Lung (tissue), 12 donors: ENCODE measurements around the gene MAPK6. TPM values are rescaled to one million over a fixed set of nuclear protein-coding genes. Genes with fewer than 3 reads are reported as not detected.

Source experiments
- ATAC-seq: fragments of 200-7000 bp; cut with Tn5 transposase; one replicate; pipeline ENCODE4 v1.9.1; 2020; ENCODE audit warnings: moderate number of reproducible peaks; ENCODE audit not compliant: insufficient read depth, low FRiP score
- DNase-seq, 3 donors: peaks; one replicate each; pipeline ENCODE4 v3.0.0-alpha.2; 2013 to 2017
- H3K27ac ChIP-seq, 2 donors: one replicate each; pipeline ENCODE4 v1.5.1; 2013; ENCODE audit warnings: mild to moderate bottlenecking in 2 of 2, moderate library complexity in 2 of 2, control low read depth in 1 of 2, inconsistent platforms in 1 of 2, low read depth in 1 of 2, low read length in 1 of 2
- H3K27me3 ChIP-seq, 3 donors: one replicate each; pipeline ENCODE4 v1.5.1; 2013; ENCODE audit warnings: low read length in 2 of 3; ENCODE audit not compliant: control insufficient read depth in 3 of 3, insufficient read depth in 3 of 3
- H3K36me3 ChIP-seq, 4 donors: one replicate each; pipeline ENCODE4 v1.5.1; 2013; ENCODE audit warnings: low read length in 4 of 4, mild to moderate bottlenecking in 1 of 4, moderate library complexity in 1 of 4; ENCODE audit not compliant: control insufficient read depth in 4 of 4, insufficient read depth in 4 of 4
- H3K4me1 ChIP-seq, 5 donors: one replicate each; pipeline ENCODE4 v1.5.1; 2013; ENCODE audit warnings: low read length in 5 of 5, mild to moderate bottlenecking in 2 of 5, moderate library complexity in 1 of 5; ENCODE audit not compliant: control insufficient read depth in 5 of 5, insufficient read depth in 5 of 5
- H3K4me3 ChIP-seq: one replicate; pipeline ENCODE4 v1.5.1; 2013; ENCODE audit warnings: mild to moderate bottlenecking, control low read depth, moderate library complexity
- H3K9ac ChIP-seq, 2 donors: one replicate each; pipeline ENCODE4 v1.5.1; 2013; ENCODE audit warnings: low read length in 2 of 2, control low read depth in 1 of 2; ENCODE audit not compliant: insufficient read depth in 1 of 2
- H3K9me3 ChIP-seq, 4 donors: one replicate each; pipeline ENCODE4 v1.5.1; 2013; ENCODE audit warnings: low read length in 3 of 4, mild to moderate bottlenecking in 1 of 4, moderate library complexity in 1 of 4; ENCODE audit not compliant: control insufficient read depth in 4 of 4, insufficient read depth in 3 of 4
- WGBS, 2 donors: extraction: QIAGEN DNeasy Blood & Tissue Kit; methylation state at CpG; one replicate each; pipeline ENCODE4 v1.1.7; 2013; 5-methylcytosine and 5-hydroxymethylcytosine counted together
- polyA plus RNA-seq, 2 donors: library from polyadenylated mRNA; stranded (reverse); fragments of 200-250 nt; gene quantifications; one replicate each; pipeline ENCODE4 v1.2.1, GENCODE V29; 2013
- total RNA-seq, 2 donors: library from RNA; depleted of rRNA in 1 of 2; stranded (reverse); fragments of >200 nt in 1 of 2; gene quantifications; one replicate each; pipeline ENCODE4 v1.2.1, GENCODE V29; 2014 to 2021
- TF ChIP-seq, protein P1 (sequence below): IDR thresholded peaks from 2 replicates; pipeline ENCODE4 v1.5.1; 2012; ENCODE audit warnings: mild to moderate bottlenecking; ENCODE audit errors: control extremely low read depth, extremely low read depth
- donor health status: control.
- donor health status: control.
- donor health status: Bipolar disorder and iron deficiency.
- donor health status: healthy.
- donor health status: DM: yes; HTN: yes; CAD: no.

The MAPK6 gene
- total and polyA plus RNA-seq, 4 donors = 5.4 to 39.8 (median 24.6) TPM

DNA sequence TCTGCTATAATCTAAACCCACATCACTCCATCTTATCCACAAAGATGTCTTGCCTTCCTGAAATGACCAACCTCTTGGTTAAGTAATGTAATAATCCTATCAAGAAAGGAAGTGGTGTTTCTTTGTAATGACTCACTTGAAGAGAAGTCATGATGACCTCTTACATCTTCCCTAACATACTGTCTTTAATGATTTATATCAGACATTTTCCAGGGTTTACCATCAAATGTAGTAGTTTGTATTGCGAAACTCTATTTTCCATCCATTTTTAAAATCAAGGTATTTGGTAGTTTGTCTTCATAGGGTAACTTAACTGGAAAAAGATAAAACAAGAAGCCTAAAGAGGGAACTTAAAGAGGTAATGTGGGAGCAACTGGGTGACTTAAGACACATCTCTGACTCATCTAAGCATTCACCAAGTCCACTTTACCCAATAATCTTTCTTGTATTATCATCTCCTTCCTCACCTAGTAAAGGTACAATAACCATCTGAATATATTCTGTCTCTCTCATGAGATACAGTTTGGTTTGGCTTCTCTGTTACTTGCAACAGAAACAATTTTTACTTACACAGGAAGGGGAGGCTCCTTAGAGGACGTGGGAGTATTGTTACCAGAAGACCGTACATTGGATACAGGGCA is 5.7 kb upstream of the MAPK6 start:
- Histone ChIP-seq H3K4me1 (peaks cover 0 to 8% (median 0%) of the 10 kb centered on the region in 5 donors), H3K9ac (no peak overlapping the region), H3K9me3 (no peaks in the 10 kb centered on the region), H3K27ac (peak overlapping the region in 1 of 2 donors; percentile 34), H3K36me3 (no peaks in the 10 kb centered on the region), H3K27me3 (no peaks in the 10 kb centered on the region), H3K4me3 (no peak overlapping the region)
- ATAC-seq = no peak
- no peak for DNase-seq
- 65 to 69% methylated on average over 3 of the region's 3 CpGs for WGBS, 2 donors
- TF ChIP-seq, protein P1, sequence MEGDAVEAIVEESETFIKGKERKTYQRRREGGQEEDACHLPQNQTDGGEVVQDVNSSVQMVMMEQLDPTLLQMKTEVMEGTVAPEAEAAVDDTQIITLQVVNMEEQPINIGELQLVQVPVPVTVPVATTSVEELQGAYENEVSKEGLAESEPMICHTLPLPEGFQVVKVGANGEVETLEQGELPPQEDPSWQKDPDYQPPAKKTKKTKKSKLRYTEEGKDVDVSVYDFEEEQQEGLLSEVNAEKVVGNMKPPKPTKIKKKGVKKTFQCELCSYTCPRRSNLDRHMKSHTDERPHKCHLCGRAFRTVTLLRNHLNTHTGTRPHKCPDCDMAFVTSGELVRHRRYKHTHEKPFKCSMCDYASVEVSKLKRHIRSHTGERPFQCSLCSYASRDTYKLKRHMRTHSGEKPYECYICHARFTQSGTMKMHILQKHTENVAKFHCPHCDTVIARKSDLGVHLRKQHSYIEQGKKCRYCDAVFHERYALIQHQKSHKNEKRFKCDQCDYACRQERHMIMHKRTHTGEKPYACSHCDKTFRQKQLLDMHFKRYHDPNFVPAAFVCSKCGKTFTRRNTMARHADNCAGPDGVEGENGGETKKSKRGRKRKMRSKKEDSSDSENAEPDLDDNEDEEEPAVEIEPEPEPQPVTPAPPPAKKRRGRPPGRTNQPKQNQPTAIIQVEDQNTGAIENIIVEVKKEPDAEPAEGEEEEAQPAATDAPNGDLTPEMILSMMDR = no peak

DNA sequence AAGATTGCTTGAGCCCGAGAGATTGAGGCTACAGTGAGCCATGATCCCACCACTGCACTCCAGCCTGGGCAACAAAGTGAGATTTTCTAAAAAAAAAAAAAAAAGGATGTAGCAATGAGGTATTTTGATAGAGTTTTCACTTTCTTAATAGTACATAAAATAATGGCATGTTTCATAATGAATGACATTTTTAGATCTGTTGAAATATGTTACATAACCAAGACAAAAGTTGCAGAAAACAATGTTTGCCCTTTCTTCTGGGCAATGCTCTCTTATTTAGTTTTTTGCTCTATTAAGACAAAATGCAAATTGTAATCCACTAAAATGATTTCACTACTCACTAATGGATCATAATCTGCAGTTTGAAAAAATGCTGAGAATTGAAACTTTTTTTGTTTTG is 4.4 kb upstream of the MAPK6 start:
- Histone ChIP-seq H3K36me3 (no peaks in the 10 kb centered on the region), H3K4me1 (peaks cover 0 to 9% (median 0%) of the 10 kb centered on the region in 5 donors), H3K27ac (no peak overlapping the region), H3K4me3 (no peak overlapping the region), H3K27me3 (no peaks in the 10 kb centered on the region), H3K9me3 (no peaks in the 10 kb centered on the region), H3K9ac (no peak overlapping the region)
- WGBS, 2 donors = 64 to 84% methylated on average over 1 of the region's 1 CpG
- TF ChIP-seq, protein P1 = no peak
- DNase-seq (no peak), ATAC-seq (no peak)

DNA sequence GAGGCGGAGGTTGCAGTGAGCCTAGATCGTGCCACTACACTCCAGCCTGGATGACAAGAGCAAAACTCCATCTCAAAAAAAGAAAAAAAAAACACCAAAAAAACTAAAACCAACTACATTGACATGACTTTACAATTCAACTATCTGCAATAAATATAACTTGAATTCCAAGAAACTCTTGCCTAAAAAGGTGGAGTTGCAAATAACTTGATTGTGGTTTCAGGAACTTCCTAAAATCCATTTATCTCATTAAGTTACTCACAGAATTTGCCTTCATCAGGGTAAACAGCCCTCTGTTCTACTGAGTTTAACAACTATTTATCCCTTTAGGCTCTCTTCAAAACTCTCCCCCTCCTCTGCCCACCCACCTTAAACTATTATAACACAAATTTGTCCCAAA is 2.7 kb upstream of the MAPK6 start:
- Histone ChIP-seq H3K27me3 (no peaks in the 10 kb centered on the region), H3K36me3 (no peaks in the 10 kb centered on the region), H3K9ac (no peak overlapping the region), H3K4me1 (peaks cover 0 to 17% (median 5%) of the 10 kb centered on the region in 5 donors), H3K4me3 (no peak overlapping the region), H3K27ac (no peak overlapping the region), H3K9me3 (no peaks in the 10 kb centered on the region)
- DNase-seq (no peak), ATAC-seq (no peak)
- TF ChIP-seq, protein P1 = no peak
- 87 to 97% methylated on average over 2 of the region's 2 CpGs for WGBS, 2 donors

GRCh38 chr15:52018244-52018643 is 775 bp upstream of the MAPK6 start:
- H3K36me3 ChIP-seq = no peaks in the 10 kb centered on the region
- no peak for ATAC-seq
- H3K9ac ChIP-seq = no peak overlapping the region
- TF ChIP-seq, protein P1 = no peak
- no peak overlapping the region for H3K4me3 ChIP-seq
- WGBS, 2 donors = 92% methylated on average over 7 of the region's 7 CpGs
- H3K9me3 ChIP-seq = no peaks in the 10 kb centered on the region
- H3K27ac ChIP-seq = peak overlapping the region in 1 of 2 donors; percentile 100
- DNase-seq = peak in 2 of 3 donors; percentile 10 to 17
- no peaks in the 10 kb centered on the region for H3K27me3 ChIP-seq
- peaks cover 3 to 14% (median 8%) of the 10 kb centered on the region in 5 donors for H3K4me1 ChIP-seq
